T-cell (primary cell): ENCODE results near the gene CCDC27. TPM values are rescaled to one million over a fixed set of nuclear protein-coding genes. Genes with fewer than 3 reads are reported as not detected.

Source experiments
- ATAC-seq, 4 experiments: fragments of 200-7000 bp in 3 of 4; fragments of 150-1000 bp in 1 of 4; cut with Tn5 transposase; replicated peaks in 1 of 4; 1 replicate in 3 of 4; 2 replicates in 1 of 4; pipeline ENCODE4 v1.10.0; 2021; ENCODE audit warnings: moderate library complexity in 3 of 4, mild to moderate bottlenecking in 2 of 4, moderate number of reproducible peaks in 1 of 4
- CTCF ChIA-PET, 2 donors: fragments of 300-600 bp; sonication (Branson Sonifier 250); formaldehyde crosslinking; loops; one replicate each; lab custom pipeline; 2022; ENCODE audit warnings: antibody characterized with exemption in 2 of 2; lab: Charles Lee
- POLR2A ChIA-PET, 2 donors: fragments of 300-600 bp; sonication (Branson Sonifier 250); formaldehyde crosslinking; loops; one replicate each; lab custom pipeline; 2022; ENCODE audit warnings: antibody characterized with exemption in 2 of 2; lab: Charles Lee
- DNase-seq, 35 experiments: peaks; one replicate each; pipeline versions ENCODE4 v3.0.0 to v3.0.0-alpha.2; 2013 to 2023
- H3K27ac ChIP-seq: one replicate; pipeline ENCODE4 v1.5.1; 2013; ENCODE audit warnings: low read length
- H3K27me3 ChIP-seq, 2 experiments: replicated peaks in 1 of 2; 1 replicate in 1 of 2; 2 replicates in 1 of 2; pipeline versions ENCODE4 v1.6.1 to v1.7.0; 2013; ENCODE audit warnings: low read length in 1 of 2, mixed read lengths in 1 of 2; ENCODE audit not compliant: control insufficient read depth in 2 of 2, insufficient read depth in 2 of 2; ENCODE audit errors: extremely low read depth in 1 of 2
- H3K36me3 ChIP-seq, 2 donors: 1 replicate in 1 of 2; 2 replicates in 1 of 2; pipeline versions ENCODE4 v1.6.1 to v1.7.0; 2013; ENCODE audit warnings: low read length in 1 of 2; ENCODE audit not compliant: control insufficient read depth in 2 of 2, insufficient read depth in 1 of 2; ENCODE audit errors: extremely low read depth in 1 of 2
- H3K4me1 ChIP-seq, 2 experiments: 1 replicate in 1 of 2; 2 replicates in 1 of 2; pipeline versions ENCODE4 v1.6.1 to v1.7.0; 2013; ENCODE audit warnings: low read length in 2 of 2, mixed read lengths in 1 of 2; ENCODE audit not compliant: insufficient read depth in 2 of 2, control insufficient read depth in 1 of 2; ENCODE audit errors: extremely low read depth in 1 of 2
- H3K4me3 ChIP-seq, 2 donors: 1 replicate in 1 of 2; 2 replicates in 1 of 2; pipeline versions ENCODE4 v1.5.1 to v1.7.0; 2013; ENCODE audit warnings: mild to moderate bottlenecking in 2 of 2, low read length in 1 of 2, moderate library complexity in 1 of 2; ENCODE audit not compliant: control insufficient read depth in 1 of 2; ENCODE audit errors: extremely low read depth in 1 of 2
- H3K9me3 ChIP-seq: 2 replicates; pipeline ENCODE4 v1.7.0; 2013
- H3K27ac Mint-ChIP-seq, 2 donors: one replicate each; pipeline ENCODE4 v1.8.0; 2020 to 2021; ENCODE audit warnings: mild to moderate bottlenecking in 2 of 2, mixed read lengths in 2 of 2
- H3K27me3 Mint-ChIP-seq, 2 donors: one replicate each; pipeline ENCODE4 v1.8.0; 2021 to 2022; ENCODE audit warnings: mixed read lengths in 2 of 2
- H3K36me3 Mint-ChIP-seq: one replicate; pipeline ENCODE4 v1.8.0; 2021; ENCODE audit warnings: mixed read lengths
- H3K4me1 Mint-ChIP-seq, 3 donors: one replicate each; pipeline ENCODE4 v1.8.0; 2020 to 2022; ENCODE audit warnings: mixed read lengths in 3 of 3, mild to moderate bottlenecking in 1 of 3
- H3K4me3 Mint-ChIP-seq, 3 donors: one replicate each; pipeline ENCODE4 v1.8.0; 2020 to 2022; ENCODE audit warnings: mild to moderate bottlenecking in 3 of 3, mixed read lengths in 3 of 3, moderate library complexity in 3 of 3
- H3K9me3 Mint-ChIP-seq, 3 donors: one replicate each; pipeline ENCODE4 v1.8.0; 2020 to 2022; ENCODE audit warnings: mixed read lengths in 3 of 3
- WGBS: methylation state at CpG from one replicate; pipeline ENCODE4 v1.1.5; 2013; ENCODE audit warnings: missing lambda C conversion rate; ENCODE audit not compliant: insufficient coverage; 5-methylcytosine and 5-hydroxymethylcytosine counted together
- total RNA-seq, 35 experiments: library from RNA in 6 of 35; stranded (reverse) in 6 of 35; fragments of 120-200 nt in 1 of 35; gene quantifications; one replicate each; pipeline versions ENCODE4 v1.2.1 to v1.2.4 and lab custom pipeline; 2013 to 2026

The CCDC27 gene
- total RNA-seq, 5 donors from 2014 or later (not counting 1 experiment from before 2014, with no cell fraction given), result not detected

DNA sequence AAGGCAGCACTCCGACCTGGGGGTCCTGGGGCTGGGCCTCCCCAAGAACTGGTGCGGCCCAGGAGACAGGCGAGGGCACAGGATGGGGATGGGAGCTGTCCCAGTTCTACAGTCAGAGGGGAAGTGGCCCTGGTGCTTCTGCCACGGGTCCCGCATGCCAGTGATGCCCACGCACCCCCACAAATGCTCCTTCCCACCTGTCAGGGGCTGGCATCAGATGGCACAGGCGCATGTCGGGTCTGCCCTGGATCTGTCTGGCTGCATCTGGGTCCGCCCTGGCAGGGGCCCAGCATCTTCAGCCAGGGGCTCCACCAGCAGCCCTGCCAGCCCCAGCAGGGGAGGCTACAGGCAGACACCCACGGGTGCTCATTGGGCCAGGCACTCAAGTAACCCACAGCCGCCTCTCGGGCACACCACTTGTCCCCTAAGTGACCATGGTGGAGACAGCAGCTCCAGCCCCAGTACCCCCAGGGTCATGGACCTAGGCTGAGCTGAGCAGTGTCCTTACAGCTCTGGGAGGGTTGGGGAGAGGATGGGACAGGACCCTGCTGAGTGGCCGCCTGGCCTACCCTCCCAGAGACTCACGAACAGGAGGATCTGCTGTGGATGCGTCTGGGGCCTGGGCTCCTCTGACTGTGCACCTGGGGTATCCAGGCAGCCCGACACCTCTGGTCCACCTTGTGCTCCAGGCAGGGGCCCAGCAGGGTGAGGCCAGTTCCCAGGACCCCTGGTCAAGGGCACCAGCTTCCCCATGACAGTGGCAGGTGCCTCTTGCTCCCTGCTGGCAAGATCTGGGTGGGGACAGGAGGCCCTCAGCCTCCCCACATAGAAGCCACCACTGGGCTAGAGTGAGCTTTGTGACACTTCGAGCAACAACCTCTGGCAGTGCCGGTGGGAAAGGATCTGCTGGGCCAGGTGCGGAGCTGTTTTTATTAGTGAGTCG, 25.7 kb downstream of the CCDC27 start:
- H3K4me3 Mint-ChIP-seq, result no peak overlapping the region
- Histone ChIP-seq H3K27me3 (peaks cover 0 to 3% of the 10 kb centered on the region in 2 experiments), H3K36me3 (peaks cover 12 to 38% of the 10 kb centered on the region in 2 donors), H3K4me1 (peaks cover 0 to 17% of the 10 kb centered on the region in 2 experiments), H3K27ac (no peak overlapping the region), H3K9me3 (no peaks in the 10 kb centered on the region), H3K4me3 (no peak overlapping the region)
- DNase-seq (no peak), ATAC-seq (no peak)
- 80% methylated on average over 15 of the region's 20 CpGs for WGBS
- peaks cover 5 to 9% (median 7%) of the 10 kb centered on the region in 3 donors for H3K4me1 Mint-ChIP-seq
- H3K36me3 Mint-ChIP-seq, result peaks cover 23% of the 10 kb centered on the region
- H3K27me3 Mint-ChIP-seq, result no peaks in the 10 kb centered on the region
- ChIA-PET POLR2A (no interaction called here), CTCF (interaction anchor here in 1 of 2 donors (0.6 kb wide), 1 partner anchor 154 kb away, joined by 3 read pairs; no protein-coding TSS in a partner anchor)
- H3K27ac Mint-ChIP-seq, result no peak overlapping the region
- no peaks in the 10 kb centered on the region for H3K9me3 Mint-ChIP-seq

- Mint-ChIP-seq H3K27me3 (no peaks in the 10 kb centered on the region), H3K27ac (no peak overlapping the region), H3K4me3 (no peak overlapping the region), H3K9me3 (no peaks in the 10 kb centered on the region), H3K36me3 (peaks cover 25% of the 10 kb centered on the region), H3K4me1 (peaks cover 5 to 7% (median 7%) of the 10 kb centered on the region in 3 donors)
- Histone ChIP-seq H3K9me3 (no peaks in the 10 kb centered on the region), H3K4me1 (peaks cover 0 to 10% of the 10 kb centered on the region in 2 experiments), H3K36me3 (peaks cover 12 to 45% of the 10 kb centered on the region in 2 donors), H3K27ac (no peak overlapping the region), H3K4me3 (no peak overlapping the region), H3K27me3 (no peaks in the 10 kb centered on the region)
- DNase-seq (no peak), ATAC-seq (no peak)
- POLR2A ChIA-PET, result interaction anchor here in 1 of 2 donors (0.6 kb wide), 1 partner anchor 1207 kb away, joined by 3 read pairs; no protein-coding TSS in a partner anchor
- CTCF ChIA-PET, result interaction anchor here in 1 of 2 donors (0.6 kb wide), 1 partner anchor 155 kb away, joined by 3 read pairs; no protein-coding TSS in a partner anchor
- WGBS, result 79% methylated on average over 10 of the region's 14 CpGs
Measured at GRCh38 chr1:3778590-3779264, 26.5 kb downstream of the CCDC27 start.

- Histone ChIP-seq H3K9me3 (no peaks in the 10 kb centered on the region), H3K36me3 (peaks cover 15 to 52% of the 10 kb centered on the region in 2 donors), H3K4me1 (peaks cover 0 to 10% of the 10 kb centered on the region in 2 experiments), H3K27ac (no peak overlapping the region), H3K27me3 (no peaks in the 10 kb centered on the region), H3K4me3 (no peak overlapping the region)
- CTCF ChIA-PET, result no interaction called here
- H3K27me3 Mint-ChIP-seq, result no peaks in the 10 kb centered on the region
- no peak overlapping the region for H3K4me3 Mint-ChIP-seq
- POLR2A ChIA-PET, result interaction anchor here in 1 of 2 donors (0.6 kb wide), 1 partner anchor 1208 kb away, joined by 3 read pairs; no protein-coding TSS in a partner anchor
- ATAC-seq (no peak), DNase-seq (no peak)
- H3K9me3 Mint-ChIP-seq, result no peaks in the 10 kb centered on the region
- WGBS, result 98% methylated on average over 18 of the region's 23 CpGs
- H3K4me1 Mint-ChIP-seq, result peaks cover 5 to 7% (median 5%) of the 10 kb centered on the region in 3 donors
- H3K36me3 Mint-ChIP-seq, result peaks cover 32% of the 10 kb centered on the region
- H3K27ac Mint-ChIP-seq, result no peak overlapping the region
Measured at GRCh38 chr1:3779265-3779911, 27.1 kb downstream of the CCDC27 start.

DNA sequence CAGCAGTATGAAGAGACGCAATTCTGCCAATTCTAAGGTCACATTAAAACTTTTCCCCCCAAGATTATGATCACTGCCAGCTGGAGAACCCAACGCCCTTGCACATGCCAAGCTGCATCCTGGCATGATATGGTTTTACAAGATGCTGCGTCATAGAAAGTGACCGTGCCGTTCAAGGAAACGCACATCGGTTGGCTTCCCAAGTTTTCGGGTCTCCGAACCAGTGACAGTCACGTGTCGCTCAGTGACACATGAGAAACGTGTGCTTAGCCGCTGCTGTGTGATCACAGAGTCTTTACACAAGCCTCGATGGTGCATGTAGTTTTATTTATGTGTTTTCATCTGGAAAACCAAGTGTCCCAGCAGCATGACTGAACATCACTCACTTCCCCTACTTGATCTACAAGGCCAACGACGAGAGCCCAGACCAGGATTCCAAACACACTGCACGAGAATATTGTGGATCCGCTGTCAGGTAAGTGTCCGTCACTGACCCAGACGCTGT, 27.7 kb downstream of the CCDC27 start:
- DNase-seq, result no peak
- ChIA-PET POLR2A (no interaction called here), CTCF (no interaction called here)
- no peak overlapping the region for H3K27ac Mint-ChIP-seq
- no peaks in the 10 kb centered on the region for H3K27me3 Mint-ChIP-seq
- Histone ChIP-seq H3K36me3 (peaks cover 17 to 57% of the 10 kb centered on the region in 2 donors), H3K4me3 (no peak overlapping the region), H3K4me1 (peaks cover 0 to 9% of the 10 kb centered on the region in 2 experiments), H3K27me3 (no peaks in the 10 kb centered on the region), H3K27ac (no peak overlapping the region), H3K9me3 (no peaks in the 10 kb centered on the region)
- no peak for ATAC-seq
- H3K4me1 Mint-ChIP-seq, result peaks cover 5 to 7% (median 5%) of the 10 kb centered on the region in 3 donors
- peaks cover 38% of the 10 kb centered on the region for H3K36me3 Mint-ChIP-seq
- H3K4me3 Mint-ChIP-seq, result no peak overlapping the region
- no peaks in the 10 kb centered on the region for H3K9me3 Mint-ChIP-seq
- WGBS, result 89% methylated on average over 16 of the region's 20 CpGs

DNA sequence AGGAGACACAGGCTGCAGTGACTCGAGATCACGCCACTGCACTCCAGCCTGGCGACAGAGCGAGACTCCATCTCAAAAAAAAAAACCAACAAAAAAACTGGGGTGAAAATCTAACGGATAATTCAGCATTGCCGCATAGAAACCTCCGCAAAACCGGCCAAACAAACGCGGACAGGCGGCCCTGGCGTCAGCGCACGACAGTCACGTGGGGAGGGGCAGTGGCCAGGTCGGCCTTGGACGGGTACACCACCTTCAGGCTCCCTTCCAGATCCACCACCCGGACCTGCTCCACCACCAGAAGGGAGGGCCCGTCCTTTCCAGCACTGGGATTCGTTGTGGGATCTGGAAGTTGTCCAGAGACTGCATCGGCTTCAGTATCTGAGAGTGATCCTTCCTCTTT, 28.7 kb downstream of the CCDC27 start:
- H3K27me3 Mint-ChIP-seq, result no peaks in the 10 kb centered on the region
- ATAC-seq (no peak), DNase-seq (no peak)
- no peaks in the 10 kb centered on the region for H3K9me3 Mint-ChIP-seq
- POLR2A ChIA-PET, result no interaction called here
- Histone ChIP-seq H3K9me3 (no peaks in the 10 kb centered on the region), H3K4me1 (no peaks in the 10 kb centered on the region), H3K4me3 (no peak overlapping the region), H3K27me3 (no peaks in the 10 kb centered on the region), H3K36me3 (peaks cover 21 to 64% of the 10 kb centered on the region in 2 donors), H3K27ac (no peak overlapping the region)
- no peak overlapping the region for H3K27ac Mint-ChIP-seq
- H3K4me1 Mint-ChIP-seq, result peaks cover under 1 to 1% (median under 1%) of the 10 kb centered on the region in 3 donors
- CTCF ChIA-PET, result no interaction called here
- H3K4me3 Mint-ChIP-seq, result no peak overlapping the region
- peaks cover 43% of the 10 kb centered on the region for H3K36me3 Mint-ChIP-seq
- WGBS, result 97% methylated on average over 6 of the region's 21 CpGs
